Tibial nerve (tissue), 3 donors: ENCODE data around the gene TBC1D21.

Source experiments
- POLR2A ChIP-seq, 2 donors: fragments of 450-650 bp; IDR thresholded peaks; one replicate each; pipeline ENCODE4 v1.6.1; 2017; ENCODE audit warnings: antibody characterized with exemption in 2 of 2, mild to moderate bottlenecking in 2 of 2, moderate library complexity in 2 of 2
- TF ChIP-seq, protein P1 (sequence below), 5 experiments: fragments of 200-600 bp in 3 of 5; fragments of 450-650 bp in 2 of 5; sonication (generic) in 3 of 5; IDR thresholded peaks; one replicate each; pipeline ENCODE4 v1.5.1; 2016 to 2019; ENCODE audit warnings: antibody characterized with exemption in 5 of 5, mild to moderate bottlenecking in 3 of 5, moderate library complexity in 2 of 5

- TF ChIP-seq, protein P1, sequence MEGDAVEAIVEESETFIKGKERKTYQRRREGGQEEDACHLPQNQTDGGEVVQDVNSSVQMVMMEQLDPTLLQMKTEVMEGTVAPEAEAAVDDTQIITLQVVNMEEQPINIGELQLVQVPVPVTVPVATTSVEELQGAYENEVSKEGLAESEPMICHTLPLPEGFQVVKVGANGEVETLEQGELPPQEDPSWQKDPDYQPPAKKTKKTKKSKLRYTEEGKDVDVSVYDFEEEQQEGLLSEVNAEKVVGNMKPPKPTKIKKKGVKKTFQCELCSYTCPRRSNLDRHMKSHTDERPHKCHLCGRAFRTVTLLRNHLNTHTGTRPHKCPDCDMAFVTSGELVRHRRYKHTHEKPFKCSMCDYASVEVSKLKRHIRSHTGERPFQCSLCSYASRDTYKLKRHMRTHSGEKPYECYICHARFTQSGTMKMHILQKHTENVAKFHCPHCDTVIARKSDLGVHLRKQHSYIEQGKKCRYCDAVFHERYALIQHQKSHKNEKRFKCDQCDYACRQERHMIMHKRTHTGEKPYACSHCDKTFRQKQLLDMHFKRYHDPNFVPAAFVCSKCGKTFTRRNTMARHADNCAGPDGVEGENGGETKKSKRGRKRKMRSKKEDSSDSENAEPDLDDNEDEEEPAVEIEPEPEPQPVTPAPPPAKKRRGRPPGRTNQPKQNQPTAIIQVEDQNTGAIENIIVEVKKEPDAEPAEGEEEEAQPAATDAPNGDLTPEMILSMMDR (IDR thresholded peaks at IDR 0.05), result no peak
- TF ChIP-seq POLR2A (IDR thresholded peaks at IDR 0.05), result no peak
Measured at GRCh38 chr15:73889762-73890124, 16.4 kb downstream of the TBC1D21 start.
